Measurements from ENCODE around the gene HADHA.

The HADHA gene

DNA sequence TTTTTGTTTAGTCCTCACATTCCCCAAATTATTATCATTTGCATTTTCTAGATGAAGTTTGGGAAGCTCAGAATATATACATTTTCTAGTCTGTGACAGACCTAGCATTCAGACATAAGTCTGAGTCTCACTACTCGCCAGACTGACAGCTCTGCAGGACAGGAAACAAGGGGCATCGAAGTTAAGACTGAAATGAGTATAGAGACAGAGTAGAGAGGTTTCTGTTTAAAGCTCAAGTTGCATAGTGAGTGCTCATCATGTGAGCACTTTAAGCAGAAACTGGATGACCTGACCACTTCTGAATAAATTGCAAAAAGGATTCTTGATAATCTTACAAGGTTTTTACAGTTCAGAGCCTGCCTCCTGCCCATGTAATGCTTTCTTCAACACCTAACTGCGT lies 1.4 kb upstream of the HADHA start:
- FAIRE-seq = no peak
- DNase-seq (ENCODE audit: insufficient read length, low spot score) = no peak

DNA sequence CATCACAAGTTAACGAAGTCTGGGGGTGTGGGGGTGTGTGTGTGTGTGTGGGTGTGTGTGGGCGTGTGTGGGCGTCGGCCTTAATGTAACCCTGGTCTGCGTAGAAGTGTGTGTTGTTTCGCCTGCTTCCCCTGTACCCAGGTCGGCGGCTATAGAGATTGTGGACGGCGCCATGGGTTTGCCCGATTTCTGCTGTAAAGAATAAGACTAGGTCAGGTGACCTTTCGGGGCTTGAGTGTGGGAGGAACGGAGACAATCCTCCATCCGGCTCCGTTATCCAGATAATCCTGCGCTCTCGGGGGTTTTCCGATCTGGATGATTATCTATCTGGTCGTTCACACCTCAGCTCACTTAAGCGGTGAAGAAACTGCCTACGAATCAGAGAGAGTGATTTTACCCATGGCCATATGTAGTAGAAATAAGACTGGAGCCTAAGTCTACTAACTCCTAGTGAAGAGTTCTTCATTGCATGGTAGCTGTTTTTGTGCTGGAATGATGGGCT lies 850 bp upstream of the HADHA start:
- no peak for DNase-seq (ENCODE audit: insufficient read length, low spot score)
- peak; percentile 13 for FAIRE-seq

DNA sequence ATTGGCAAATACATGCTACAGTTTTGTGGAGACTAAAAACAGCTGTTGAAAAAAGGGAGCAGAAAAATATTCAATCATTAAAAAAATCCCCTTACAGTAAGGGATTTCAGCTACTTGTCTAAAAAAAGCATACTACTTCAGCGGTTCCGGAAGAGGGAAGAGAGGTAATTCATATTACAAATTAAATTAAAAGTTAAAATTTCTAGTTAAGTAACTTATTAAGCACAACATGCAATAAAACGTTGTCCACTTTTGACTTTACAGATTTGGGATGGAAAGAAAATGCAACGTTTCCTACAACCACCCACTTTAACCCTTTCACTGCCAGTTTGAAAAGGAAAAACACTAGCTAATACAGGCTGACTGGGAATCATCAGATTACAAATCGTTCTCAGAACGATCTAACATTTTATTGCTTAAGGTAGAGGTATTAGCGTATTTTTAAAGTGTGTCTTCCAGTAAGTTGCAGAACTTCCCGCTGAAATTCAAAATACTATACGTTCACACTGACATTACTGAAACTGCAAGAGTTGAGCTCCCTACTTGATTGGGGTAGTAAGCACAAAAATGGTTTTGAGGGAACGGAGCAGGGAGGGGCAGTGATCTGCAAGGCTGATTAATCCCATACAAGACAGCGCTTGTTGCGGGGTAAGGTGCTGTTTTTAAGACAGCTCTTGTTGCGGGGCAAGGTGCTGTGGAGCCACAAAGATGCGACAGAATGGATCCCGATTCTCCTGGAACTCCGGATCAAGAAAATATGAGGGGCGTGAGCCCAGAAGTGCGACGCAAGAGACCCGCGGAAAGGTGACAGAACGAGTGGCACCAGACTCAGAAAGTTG lies 743 bp downstream of the HADHA start:
- DNase-seq (ENCODE audit: insufficient read length, low spot score) (no peak), FAIRE-seq (no peak)

DNA sequence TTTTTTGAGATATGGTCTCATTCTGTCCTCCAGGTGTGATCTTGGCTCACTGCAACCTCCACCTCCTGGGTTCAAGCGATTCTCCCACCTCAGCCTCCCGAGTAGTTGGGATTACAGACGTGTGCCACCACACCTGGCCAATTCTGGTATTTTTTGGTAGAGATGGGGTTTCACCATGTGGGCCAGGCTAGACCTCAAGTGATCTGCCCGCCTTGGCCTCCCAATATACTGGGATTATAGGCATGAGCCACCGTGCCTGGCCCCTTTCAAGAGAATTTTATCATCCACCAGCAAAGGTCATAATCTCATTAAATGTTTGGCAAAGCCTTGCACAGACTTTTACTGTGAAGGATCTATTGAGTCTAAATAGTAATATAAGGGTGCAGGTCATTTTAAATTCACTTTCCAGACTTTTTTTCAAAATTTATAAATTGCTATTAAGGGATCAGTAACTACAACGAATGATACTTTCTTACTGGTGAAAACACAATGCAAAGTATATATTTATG lies 2.5 kb downstream of the HADHA start:
- FAIRE-seq (no peak), DNase-seq (ENCODE audit: insufficient read length, low spot score) (no peak)

DNA sequence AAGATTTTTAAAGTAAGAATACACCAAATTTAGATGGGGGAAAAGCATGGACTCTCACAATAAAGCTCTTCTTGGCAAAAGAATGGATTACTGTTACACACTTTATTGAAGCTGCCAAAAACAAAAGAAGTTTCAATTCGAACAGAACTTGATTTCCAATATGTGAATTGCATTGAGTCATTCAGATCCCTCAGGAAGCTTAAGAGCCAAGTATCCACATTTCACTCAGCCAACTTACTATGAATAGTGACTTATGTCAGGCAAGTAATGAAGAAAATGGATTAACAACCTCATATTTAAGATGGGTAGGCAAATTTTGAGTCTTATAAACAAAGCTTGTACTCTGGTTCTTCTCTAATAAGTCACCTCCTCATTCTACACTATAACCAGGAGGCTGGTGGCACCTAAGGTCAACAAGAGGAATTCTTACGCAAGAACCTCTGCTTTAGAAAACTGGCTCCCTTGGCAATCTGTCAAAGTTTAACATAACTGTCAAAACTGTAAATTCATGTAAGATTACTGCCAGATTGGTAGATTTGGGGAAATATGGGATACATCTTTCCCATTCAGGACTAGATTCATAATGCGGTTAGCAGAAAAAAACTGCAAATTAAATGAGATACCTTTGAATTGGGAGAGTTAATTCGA lies 6.0 kb downstream of the HADHA start:
- no peak for FAIRE-seq
- DNase-seq (ENCODE audit: insufficient read length, low spot score) = peak; percentile 25

DNA sequence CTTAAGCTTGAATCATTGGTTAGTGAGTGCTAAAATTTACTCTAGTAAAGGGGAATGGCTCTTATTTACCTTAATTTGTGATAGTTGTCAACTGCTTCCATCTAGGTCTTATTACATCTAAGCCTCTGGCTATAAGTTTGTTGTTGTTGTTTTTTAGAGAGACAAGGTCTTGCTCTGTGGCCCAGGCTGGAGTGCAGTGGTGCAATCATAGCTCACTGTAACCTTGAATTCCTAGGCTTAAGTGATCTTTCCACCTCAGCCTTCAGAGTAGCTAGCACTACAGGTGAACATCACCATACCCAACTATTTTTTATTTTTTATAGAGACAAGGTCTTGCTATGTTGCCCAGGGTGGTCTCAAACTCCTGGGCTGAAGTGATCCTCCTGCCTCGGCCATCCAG lies 6.6 kb downstream of the HADHA start:
- no peak for DNase-seq (ENCODE audit: insufficient read length, low spot score)
- FAIRE-seq = no peak

DNA sequence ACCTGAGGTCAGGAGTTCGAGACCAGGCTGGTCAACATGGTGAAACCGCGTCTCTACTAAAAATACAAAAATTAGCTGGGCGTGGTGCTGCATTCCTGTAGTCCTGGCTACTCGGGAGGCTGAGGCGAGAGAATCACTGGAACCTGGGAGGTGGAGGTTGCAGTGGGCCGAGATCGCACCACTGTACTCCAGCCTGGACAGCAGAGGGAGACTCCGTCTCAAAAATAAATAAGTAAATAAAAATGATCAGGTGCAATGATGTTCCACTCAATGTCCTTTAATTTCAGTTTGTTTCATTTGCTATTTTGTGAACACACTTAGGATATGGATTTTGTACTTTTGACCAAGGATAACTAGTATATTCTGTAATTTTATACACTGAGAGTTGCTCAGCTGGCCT lies 9.3 kb downstream of the HADHA start:
- no peak for DNase-seq (ENCODE audit: insufficient read length, low spot score)
- FAIRE-seq = no peak

DNA sequence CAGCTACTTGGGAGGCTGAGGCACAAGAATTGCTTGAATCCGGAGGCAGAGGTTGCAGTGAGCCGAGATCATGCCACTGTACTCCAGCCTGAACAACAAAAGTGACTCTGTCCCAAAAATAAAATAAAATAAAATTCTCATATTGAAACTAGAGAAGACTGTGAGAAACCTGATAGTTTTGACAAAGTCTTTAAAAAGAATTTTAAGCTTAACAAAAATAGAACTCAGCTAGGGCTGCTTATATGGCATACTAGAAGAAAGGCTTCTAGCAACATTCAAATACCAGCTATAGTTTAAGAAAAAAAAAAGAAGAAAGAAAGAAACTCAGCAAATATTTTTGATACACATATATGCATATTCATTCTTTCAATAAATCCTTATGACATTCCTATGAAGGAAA lies 13.6 kb downstream of the HADHA start:
- DNase-seq (ENCODE audit: insufficient read length, low spot score) = no peak
- no peak for FAIRE-seq

DNA sequence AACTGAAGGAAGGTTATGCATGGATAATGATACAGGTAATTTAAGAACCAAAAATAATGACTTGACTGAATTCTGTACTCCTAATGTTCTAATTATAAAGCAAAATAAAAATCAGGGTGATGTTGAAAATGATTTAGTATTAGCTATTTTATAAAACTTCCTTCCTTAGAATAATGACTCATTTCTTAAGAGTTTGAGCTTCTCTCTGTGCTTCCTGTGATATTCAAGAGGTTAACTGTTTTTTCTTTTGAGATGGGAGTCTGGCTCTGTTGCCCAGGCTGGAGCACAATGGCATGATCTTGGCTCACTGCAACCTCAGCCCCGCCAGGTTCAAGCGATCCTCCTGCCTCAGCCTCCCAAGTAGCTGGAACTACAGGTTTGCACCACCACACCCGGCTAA lies 14.8 kb downstream of the HADHA start:
- DNase-seq (ENCODE audit: insufficient read length, low spot score) (no peak), FAIRE-seq (no peak)

DNA sequence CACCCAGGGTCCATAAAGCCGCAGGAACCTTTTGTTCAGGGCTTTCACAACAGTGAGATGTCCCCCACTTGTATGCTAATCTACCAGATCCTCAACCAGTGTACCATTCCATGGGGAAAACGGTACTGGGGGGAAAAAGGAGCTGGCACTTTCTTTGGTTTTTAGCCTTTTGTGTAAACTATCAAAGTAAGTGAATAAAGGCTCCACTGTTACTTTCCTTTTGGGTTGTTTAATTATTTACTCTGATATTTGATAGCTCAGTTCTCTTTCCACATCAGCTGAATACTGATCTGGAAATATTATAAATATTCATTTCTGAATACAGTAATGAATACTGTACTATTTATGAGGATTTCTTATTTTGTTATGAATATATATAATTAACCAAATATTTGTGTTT lies 20.3 kb downstream of the HADHA start:
- DNase-seq (ENCODE audit: insufficient read length, low spot score) = no peak
- FAIRE-seq = no peak

DNA sequence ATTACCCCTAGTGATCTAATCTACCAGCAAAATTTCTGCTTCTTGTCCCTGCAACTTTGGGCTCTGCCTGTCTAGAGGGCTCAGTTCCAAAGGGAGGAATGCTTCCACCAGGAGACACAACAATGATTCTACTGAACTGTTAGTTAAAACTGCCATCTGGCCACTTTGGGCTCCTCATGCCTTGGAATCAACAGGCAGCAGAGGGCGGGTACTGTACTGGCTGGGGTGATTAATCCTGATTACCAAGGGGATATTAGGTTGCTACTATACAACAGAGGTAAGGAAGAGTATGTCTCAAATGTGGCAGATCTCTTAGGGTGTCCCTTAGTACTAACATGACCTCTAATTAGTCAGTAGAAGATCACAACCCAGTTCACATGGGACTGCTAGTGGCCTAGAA lies 21.4 kb downstream of the HADHA start:
- DNase-seq (ENCODE audit: insufficient read length, low spot score) = no peak
- FAIRE-seq = no peak

DNA sequence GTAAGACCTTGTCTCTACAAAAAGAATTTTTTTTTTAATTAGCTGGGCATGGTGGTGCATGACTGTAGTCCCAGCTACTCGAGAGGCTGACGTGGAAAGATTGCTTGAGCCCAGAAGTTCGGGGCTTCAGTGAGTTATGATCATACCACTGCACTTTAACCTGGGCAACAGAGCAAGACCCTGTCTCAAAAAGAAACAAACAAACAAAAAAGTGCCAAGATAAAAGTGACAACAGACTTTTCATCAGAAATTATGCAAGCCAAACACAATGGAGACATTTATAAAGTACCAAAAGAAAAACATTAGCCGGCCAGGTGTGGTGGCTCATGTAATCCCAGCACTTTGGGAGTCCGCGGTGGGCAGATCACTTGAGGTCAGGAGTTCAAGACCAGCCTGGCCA lies 26.7 kb downstream of the HADHA start:
- FAIRE-seq (no peak), DNase-seq (ENCODE audit: insufficient read length, low spot score) (no peak)

DNA sequence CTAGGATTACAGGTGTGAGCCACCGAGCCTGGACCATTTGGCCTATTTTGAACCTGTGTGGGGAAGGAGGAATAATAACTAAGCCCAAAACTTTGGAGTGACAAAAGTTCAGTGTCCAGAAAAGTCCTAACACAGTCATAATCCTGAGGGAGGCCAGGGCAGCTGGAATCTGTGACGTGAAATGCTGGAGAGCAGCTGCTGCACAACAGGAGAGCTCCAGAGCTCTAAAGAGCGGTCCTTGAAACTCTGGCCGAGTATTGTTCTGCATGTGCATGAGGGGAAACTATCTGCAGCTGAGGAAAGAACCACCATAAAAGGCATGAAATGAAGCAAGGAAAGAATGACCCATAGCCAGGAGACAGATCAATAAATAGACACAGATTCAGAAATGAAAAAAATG lies 27.8 kb downstream of the HADHA start:
- no peak for DNase-seq (ENCODE audit: insufficient read length, low spot score)
- no peak for FAIRE-seq

DNA sequence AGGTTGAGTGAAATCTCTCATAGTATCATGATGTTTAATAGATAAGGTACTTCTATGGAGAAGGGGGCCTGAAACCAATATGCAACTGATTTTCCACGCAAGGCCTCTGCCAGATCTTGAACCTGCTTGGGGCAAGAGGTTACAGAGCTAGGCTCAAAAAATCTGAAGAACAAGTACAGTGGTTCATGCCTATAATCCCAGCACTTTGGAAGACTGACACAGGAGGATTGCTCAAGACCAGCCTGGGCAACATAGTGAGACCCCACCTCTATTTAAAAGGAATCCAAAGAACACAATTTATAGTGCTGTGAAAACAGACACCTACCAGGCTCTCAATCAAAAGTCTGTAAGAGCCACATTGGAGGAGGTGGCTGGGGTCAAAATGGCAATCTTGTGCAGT lies 28.6 kb downstream of the HADHA start:
- no peak for DNase-seq (ENCODE audit: insufficient read length, low spot score)
- no peak for FAIRE-seq

DNA sequence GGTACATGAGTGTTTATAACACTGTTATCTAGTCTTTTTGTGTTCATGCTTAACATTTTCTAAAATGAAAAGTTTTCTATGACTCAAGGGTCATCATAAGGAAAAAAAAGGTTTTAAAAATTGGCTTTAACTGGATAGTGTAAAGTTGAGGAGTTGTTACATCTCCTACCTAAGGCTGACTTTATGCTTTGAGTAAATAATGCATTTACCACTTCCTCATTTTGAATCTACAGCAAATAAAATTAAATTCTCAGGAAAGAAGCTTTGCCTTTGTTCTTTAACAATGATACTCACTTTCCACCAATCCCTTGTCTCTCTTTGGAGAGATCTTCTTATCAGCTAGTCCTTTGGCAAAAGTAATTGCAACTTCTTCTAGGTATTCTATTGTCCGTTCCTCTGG lies 29.7 kb downstream of the HADHA start:
- DNase-seq (ENCODE audit: insufficient read length, low spot score) = no peak

DNA sequence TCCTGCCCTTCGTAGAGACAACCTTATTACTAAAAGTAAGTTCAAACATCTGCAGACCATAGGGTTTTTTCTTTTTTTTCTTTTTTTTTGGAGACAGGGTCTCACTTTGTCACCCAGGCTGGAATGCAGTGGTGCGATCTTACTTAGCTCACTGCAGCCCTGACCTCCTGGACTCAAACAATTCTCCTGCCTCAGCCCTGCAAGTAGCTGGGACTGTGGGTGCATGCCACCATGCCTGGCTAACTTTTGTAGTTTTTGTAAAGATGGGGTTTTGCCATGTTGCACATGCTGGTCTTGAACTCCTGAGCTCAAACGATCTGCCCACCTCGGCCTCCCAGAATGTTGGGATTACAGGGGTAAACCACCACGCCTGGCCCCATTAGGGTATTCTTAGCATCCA lies 32.4 kb downstream of the HADHA start:
- DNase-seq (ENCODE audit: insufficient read length, low spot score) (no peak), FAIRE-seq (no peak)

More for the DNA sequence above, 29.7 kb downstream of the HADHA start:
- FAIRE-seq = no peak

DNA sequence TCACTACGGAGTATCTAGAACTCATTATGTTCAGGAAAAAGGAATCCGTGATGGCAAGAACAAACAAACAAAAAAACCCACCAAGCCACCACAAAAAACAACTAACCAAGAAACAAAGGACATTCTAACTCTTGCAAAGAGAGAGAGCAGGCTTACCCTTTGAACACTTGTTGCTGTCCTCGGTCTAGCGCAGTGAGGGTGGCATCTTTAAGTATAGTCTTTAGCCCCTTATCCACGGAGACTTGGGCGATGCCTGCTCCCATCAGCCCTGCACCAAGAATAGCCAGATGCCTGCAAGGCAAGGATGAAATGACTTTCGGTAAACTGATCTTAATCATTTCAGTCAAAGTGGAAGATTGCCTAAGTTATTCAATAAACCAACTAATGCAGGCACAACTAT lies 40.5 kb downstream of the HADHA start:
- DNase-seq (ENCODE audit: insufficient read length, low spot score) (no peak), FAIRE-seq (no peak)

DNA sequence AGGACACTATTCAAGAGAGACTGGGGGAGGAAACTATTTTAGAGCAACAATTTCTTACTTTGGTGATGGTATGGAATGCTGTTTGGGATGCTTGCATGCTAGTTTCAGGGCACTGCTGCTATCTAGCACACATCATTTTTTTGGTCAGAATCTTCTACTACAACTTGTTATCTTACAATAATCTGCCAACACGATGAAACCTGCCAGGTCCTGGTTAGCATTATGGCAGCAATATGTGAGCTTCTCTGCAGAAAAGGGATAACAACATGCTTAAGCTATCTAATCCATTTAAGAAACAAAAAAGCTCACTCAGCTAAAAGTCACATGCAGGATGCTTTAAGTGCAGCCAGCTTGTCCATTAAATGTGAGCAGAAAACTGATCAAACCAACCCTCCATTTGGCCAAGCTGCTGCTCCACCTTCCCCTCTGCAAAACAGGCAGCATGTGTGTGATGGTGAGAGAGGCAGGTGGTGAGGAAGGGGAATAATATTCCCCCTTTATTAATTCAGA lies 41.4 kb downstream of the HADHA start:
- FAIRE-seq = no peak
- DNase-seq (ENCODE audit: insufficient read length, low spot score) = no peak

DNA sequence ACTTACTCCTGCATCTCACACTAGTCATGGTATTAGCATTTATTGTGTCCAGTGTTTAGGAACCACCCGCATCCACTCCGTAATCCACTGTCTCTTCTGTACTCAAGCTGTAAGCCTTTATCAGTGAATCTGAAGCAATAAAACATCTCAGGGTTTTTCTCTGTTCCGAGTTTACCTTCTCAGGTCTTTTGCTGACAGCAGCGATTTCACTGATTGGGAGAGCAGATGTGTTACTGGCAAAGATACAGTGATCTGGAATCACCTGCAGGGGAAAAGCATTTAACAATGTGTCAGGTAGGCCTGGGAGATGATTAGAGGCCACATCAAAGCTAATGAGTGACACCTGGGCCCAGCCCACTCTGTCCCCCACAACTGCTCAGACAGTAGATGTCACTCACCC lies 46.9 kb downstream of the HADHA start:
- DNase-seq (ENCODE audit: insufficient read length, low spot score) (no peak), FAIRE-seq (no peak)

DNA sequence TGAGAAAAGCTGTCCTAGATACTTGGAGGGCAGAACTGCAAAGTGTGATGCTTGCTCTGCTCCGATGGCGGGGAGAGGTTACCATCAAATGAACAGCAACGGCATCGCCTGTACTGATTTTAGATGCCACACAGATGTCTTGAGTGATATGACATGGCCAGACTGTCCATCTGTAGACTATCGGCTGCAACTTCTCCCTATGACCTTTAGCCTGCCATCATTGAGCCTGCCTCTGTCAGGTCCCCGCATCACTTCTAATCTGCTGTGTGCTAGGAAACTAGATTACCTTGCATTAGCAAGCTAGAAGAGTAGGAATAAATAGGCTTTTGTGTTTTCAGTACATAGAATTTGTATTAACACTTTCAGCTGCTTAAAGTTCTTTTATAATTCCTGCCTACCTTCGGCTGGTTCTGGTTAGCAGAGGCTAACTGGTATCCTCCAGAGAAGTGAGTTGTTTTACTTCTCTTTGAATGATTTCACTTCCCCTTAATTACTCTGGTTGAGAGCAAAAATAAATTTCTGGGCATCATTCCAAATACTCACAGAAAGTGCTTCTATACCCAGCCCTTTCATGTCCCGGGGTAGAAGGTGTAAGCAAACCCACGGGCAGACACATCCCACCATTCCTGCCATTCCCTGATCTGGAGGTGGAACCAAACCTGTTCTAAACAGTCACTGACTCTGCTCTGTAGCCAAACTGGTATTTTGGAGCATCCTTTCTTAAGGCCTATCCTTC lies 47.6 kb downstream of the HADHA start:
- DNase-seq (ENCODE audit: insufficient read length, low spot score) = no peak

More for the DNA sequence above, 47.6 kb downstream of the HADHA start:
- no peak for FAIRE-seq
